Gastrocnemius medialis (tissue), 4 donors: ENCODE measurements around the gene RPS2. TPM values are rescaled to one million over a fixed set of nuclear protein-coding genes. Genes with fewer than 3 reads are reported as not detected.
"Not testable (repeated sequence)": the region's sequence is repeated elsewhere in the genome, so short reads cannot be mapped to it uniquely, and the experiment has no call there.

Source experiments
- ATAC-seq, 2 donors: fragments of 150-250 bp; one replicate each; pipeline ENCODE4 v1.9.1; 2016
- DNase-seq, 2 donors: peaks; one replicate each; pipeline ENCODE4 v3.0.0-alpha.2; 2019
- H3K27ac ChIP-seq, 4 donors: fragments of 200-600 bp; sonication (generic); 1 replicate in 1 of 4; 2 replicates in 3 of 4; pipeline ENCODE4 v1.5.1; 2016 to 2018; ENCODE audit warnings: mild to moderate bottlenecking in 2 of 4, moderate library complexity in 1 of 4
- H3K27me3 ChIP-seq, 3 donors: fragments of 200-600 bp; sonication (generic) in 2 of 3; 1 replicate in 1 of 3; 2 replicates in 2 of 3; pipeline versions ENCODE4 v1.5.1 to v1.6.0; 2016 to 2019; ENCODE audit warnings: mild to moderate bottlenecking in 1 of 3, moderate library complexity in 1 of 3
- H3K36me3 ChIP-seq, 2 donors: fragments of 200-600 bp; sonication (generic) in 1 of 2; one replicate each; pipeline ENCODE4 v1.5.1; 2017 to 2018
- H3K4me1 ChIP-seq, 2 donors: fragments of 200-600 bp; sonication (generic) in 1 of 2; one replicate each; pipeline ENCODE4 v1.5.1; 2016 to 2017; ENCODE audit warnings: mild to moderate bottlenecking in 2 of 2
- H3K4me3 ChIP-seq, 4 donors: fragments of 200-600 bp; sonication (generic) in 3 of 4; 1 replicate in 1 of 4; 2 replicates in 3 of 4; pipeline ENCODE4 v1.5.1; 2016 to 2019; ENCODE audit warnings: mild to moderate bottlenecking in 2 of 4
- H3K9me3 ChIP-seq, 3 donors: fragments of 200-600 bp; sonication (generic) in 2 of 3; 1 replicate in 1 of 3; 2 replicates in 2 of 3; pipeline ENCODE4 v1.5.1; 2016 to 2019
- POLR2A ChIP-seq, 2 donors: fragments of 450-650 bp; IDR thresholded peaks; one replicate each; pipeline ENCODE4 v1.6.1; 2017; ENCODE audit warnings: antibody characterized with exemption in 2 of 2, mild to moderate bottlenecking in 2 of 2, moderate library complexity in 2 of 2
- in situ Hi-C, 4 donors: fragments of 200-750 bp; cut with MboI; loops; one replicate each; pipeline versions ENCODE4 v1.15.0 to v1.8.0; 2017; ENCODE audit warnings: low sequenced_read_pairs in 4 of 4
- intact Hi-C: fragments of 100-400 bp; cut with DNase I; formaldehyde crosslinking; loops from one replicate; pipeline ENCODE4 v1.15.1; 2023; ENCODE audit warnings: low total_unique reads
- total RNA-seq, 4 donors: library from RNA; depleted of rRNA; stranded (reverse); fragments of >200 nt; gene quantifications; one replicate each; pipeline versions ENCODE4 v1.1.0 to v1.2.3, GENCODE V29; 2016
- TF ChIP-seq, protein P1 (sequence below), 5 experiments: fragments of 450-650 bp in 3 of 5; fragments of 200-600 bp in 2 of 5; sonication (generic) in 2 of 5; IDR thresholded peaks in 4 of 5; conservative IDR thresholded peaks in 1 of 5; 1 replicate in 4 of 5; 2 replicates in 1 of 5; pipeline ENCODE4 v1.5.1; 2016 to 2019; ENCODE audit warnings: antibody characterized with exemption in 5 of 5, mild to moderate bottlenecking in 3 of 5, moderate library complexity in 3 of 5

Gene RPS2
- 1,000 to 10,000 TPM; 1,162 to 1,876 (median 1,684) TPM for total RNA-seq

- ATAC-seq (peak; percentile 91 to 94), DNase-seq (peak; percentile 99)
- peak; percentile 96 to 97 for TF ChIP-seq POLR2A (IDR thresholded peaks at IDR 0.05)
- TF ChIP-seq, protein P1, sequence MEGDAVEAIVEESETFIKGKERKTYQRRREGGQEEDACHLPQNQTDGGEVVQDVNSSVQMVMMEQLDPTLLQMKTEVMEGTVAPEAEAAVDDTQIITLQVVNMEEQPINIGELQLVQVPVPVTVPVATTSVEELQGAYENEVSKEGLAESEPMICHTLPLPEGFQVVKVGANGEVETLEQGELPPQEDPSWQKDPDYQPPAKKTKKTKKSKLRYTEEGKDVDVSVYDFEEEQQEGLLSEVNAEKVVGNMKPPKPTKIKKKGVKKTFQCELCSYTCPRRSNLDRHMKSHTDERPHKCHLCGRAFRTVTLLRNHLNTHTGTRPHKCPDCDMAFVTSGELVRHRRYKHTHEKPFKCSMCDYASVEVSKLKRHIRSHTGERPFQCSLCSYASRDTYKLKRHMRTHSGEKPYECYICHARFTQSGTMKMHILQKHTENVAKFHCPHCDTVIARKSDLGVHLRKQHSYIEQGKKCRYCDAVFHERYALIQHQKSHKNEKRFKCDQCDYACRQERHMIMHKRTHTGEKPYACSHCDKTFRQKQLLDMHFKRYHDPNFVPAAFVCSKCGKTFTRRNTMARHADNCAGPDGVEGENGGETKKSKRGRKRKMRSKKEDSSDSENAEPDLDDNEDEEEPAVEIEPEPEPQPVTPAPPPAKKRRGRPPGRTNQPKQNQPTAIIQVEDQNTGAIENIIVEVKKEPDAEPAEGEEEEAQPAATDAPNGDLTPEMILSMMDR (IDR thresholded peaks at IDR 0.05 in 4 of 5, conservative IDR thresholded peaks at IDR 0.05 in 1 of 5) = peak in 2 of 5 experiments; percentile 19 to 33
- Histone ChIP-seq H3K9me3 (no peaks in the 10 kb centered on the region), H3K4me3 (peak within 1 kb of the TSS; percentile 73 to 97 (median 76)), H3K4me1 (peaks cover 23 to 31% of the 10 kb centered on the region in 2 donors), H3K27ac (peak within 1 kb of the TSS; percentile 88 to 99 (median 92)), H3K36me3 (peaks cover 0 to 25% of the 10 kb centered on the region in 2 donors), H3K27me3 (no peaks in the 10 kb centered on the region)
- in situ Hi-C loops = no loop called here
- intact Hi-C loops = no loop called here
Measured at GRCh38 chr16:1964506-1965395, at the start of gene RPS2. TSS of gene RPS2 (minus strand) at chr16:1964826. CDS start at chr16:1964625, 201 bp downstream.

- DNase-seq (no peak), ATAC-seq (no peak)
- TF ChIP-seq POLR2A (IDR thresholded peaks at IDR 0.05) = no peak
- TF ChIP-seq, protein P1 (IDR thresholded peaks at IDR 0.05 in 4 of 5, conservative IDR thresholded peaks at IDR 0.05 in 1 of 5) = no peak
- H3K36me3 ChIP-seq = no peaks in the 10 kb centered on the region
- peaks cover 0 to under 1% (median 0%) of the 10 kb centered on the region in 3 donors for H3K27me3 ChIP-seq
- H3K4me3 ChIP-seq = no peak overlapping the region
- intact Hi-C loops = no loop called here
- in situ Hi-C loops = loop anchor here in 3 of 4 donors (5.0 to 10.0 kb wide), 3 partner anchors 124 to 131 kb away; partner anchors contain the start of genes PKD1 (in 1 of the 3) and RAB26 (in 1 of the 3)
- H3K27ac ChIP-seq = no peak overlapping the region
- no peaks in the 10 kb centered on the region for H3K9me3 ChIP-seq
- peaks cover 11 to 13% of the 10 kb centered on the region in 2 donors for H3K4me1 ChIP-seq
Measured at GRCh38 chr16:2013527-2013926, 48.9 kb upstream of the RPS2 start.

- H3K27ac ChIP-seq, H3K4me3 ChIP-seq, H3K27me3 ChIP-seq, ATAC-seq, H3K9me3 ChIP-seq, intact Hi-C loops, DNase-seq, H3K36me3 ChIP-seq: not testable (repeated sequence)
- in situ Hi-C loops = loop anchor here in 3 of 4 donors (5.0 to 10.0 kb wide), 3 partner anchors 126 to 133 kb away; partner anchors contain the start of genes PKD1 (in 1 of the 3) and RAB26 (in 1 of the 3)
- H3K4me1 ChIP-seq = peaks cover 27 to 29% of the 10 kb centered on the region in 2 donors
Measured at GRCh38 chr16:2011726-2012125, 47.1 kb upstream of the RPS2 start.

GRCh38 chr16:2009791-2010510, 45.3 kb upstream of the RPS2 start, which contains the start of gene ZNF598:
TSS of gene ZNF598 (minus strand) at chr16:2009821.
- peaks cover 37 to 47% of the 10 kb centered on the region in 2 donors for H3K4me1 ChIP-seq
- in situ Hi-C loops = loop anchor here in 3 of 4 donors (5.0 to 10.0 kb wide), 3 partner anchors 127 to 135 kb away; partner anchors contain the start of genes PKD1 (in 1 of the 3) and RAB26 (in 1 of the 3)

More at GRCh38 chr16:2009791-2010510, 45.3 kb upstream of the RPS2 start, which contains the start of gene ZNF598:
- ATAC-seq (peak; percentile 90 to 95), DNase-seq (peak; percentile 61 to 75)
- H3K4me3 ChIP-seq = peak within 1 kb of the TSS; percentile 63 to 97 (median 84)
- no peaks in the 10 kb centered on the region for H3K36me3 ChIP-seq
- TF ChIP-seq POLR2A (IDR thresholded peaks at IDR 0.05) = peak; percentile 85 to 96
- TF ChIP-seq, protein P1 (IDR thresholded peaks at IDR 0.05 in 4 of 5, conservative IDR thresholded peaks at IDR 0.05 in 1 of 5) = peak in 1 of 5 experiments; percentile 8
- intact Hi-C loops = loop anchor here (1.0 to 10.0 kb wide), 3 partner anchors 39 to 525 kb away; partner anchors contain the start of genes CEMP1, PDPK1 and RNPS1
- H3K27ac ChIP-seq = peak within 1 kb of the TSS; percentile 85 to 99 (median 95)
- H3K9me3 ChIP-seq = no peaks in the 10 kb centered on the region
- H3K27me3 ChIP-seq = no peaks in the 10 kb centered on the region
